Brain pericyte (primary cell): ENCODE data around the gene ALK.
"Not testable (repeated sequence)": the region's sequence is repeated elsewhere in the genome, so short reads cannot be mapped to it uniquely, and the experiment has no call there.

Source experiments
- DNase-seq: peaks from one replicate; pipeline ENCODE4 v3.0.0-alpha.2; 2012; ENCODE audit warnings: low read depth, low spot score

ALK gene

DNA sequence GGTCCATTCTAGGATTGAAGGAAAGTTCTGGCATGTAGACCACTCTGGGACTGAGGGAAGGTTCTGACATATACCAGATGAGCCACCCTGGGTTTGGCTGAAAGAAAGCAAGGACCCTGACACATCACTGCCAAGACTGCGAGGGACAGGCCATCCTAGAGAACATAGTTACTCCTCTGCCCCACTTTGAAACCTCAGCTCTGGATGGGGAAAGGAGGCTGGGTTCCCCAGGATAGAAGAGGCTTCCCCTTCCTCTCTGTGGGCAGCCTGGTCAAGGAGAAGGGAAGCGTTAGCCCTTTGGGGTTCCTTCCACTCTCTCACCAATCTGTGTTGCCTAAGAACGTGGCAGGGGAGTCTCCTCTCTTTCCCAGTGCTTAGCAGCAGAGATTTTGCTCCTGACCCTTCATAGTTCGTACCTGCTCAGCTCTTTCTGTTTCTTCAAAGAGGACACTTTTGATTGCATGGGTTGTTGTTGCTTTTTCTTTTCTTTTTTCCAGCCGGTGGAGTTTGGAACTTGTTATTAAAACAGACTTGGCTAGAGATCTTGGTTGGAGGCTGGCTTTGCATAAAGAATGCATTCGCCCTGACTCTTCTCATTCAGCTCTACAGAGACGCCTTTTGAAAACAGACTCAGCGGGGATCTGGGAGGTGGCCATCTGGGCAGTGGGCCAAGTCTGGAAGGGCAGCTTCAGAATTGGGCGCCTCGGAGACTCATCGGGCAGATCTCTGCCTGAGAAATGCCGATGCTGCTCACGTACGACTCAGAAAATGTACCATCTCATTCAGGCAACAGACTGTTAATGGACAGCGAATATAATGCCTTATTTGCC is 640.1 kb downstream of the ALK start:
- DNase-seq: peak; percentile 71

DNA sequence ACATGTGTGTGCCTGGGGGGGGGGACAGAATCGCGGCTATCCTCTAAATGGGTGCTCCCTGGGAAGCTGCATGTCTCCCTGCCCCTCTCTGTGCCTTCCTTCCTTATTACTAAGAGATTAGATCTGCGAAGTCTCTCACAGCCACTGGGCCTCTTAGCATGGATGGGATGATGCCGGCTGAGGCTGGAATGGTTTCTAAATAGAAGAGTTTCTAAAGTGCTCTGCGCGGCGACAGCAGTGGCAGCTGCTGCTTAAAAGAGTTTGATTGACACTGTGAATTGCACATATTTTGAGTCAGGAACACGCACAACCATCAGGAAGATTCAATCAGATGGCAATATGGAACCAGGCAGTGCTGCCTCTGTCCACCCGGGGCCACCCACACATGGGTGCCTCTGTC is 642.4 kb downstream of the ALK start:
- DNase-seq: no peak

DNA sequence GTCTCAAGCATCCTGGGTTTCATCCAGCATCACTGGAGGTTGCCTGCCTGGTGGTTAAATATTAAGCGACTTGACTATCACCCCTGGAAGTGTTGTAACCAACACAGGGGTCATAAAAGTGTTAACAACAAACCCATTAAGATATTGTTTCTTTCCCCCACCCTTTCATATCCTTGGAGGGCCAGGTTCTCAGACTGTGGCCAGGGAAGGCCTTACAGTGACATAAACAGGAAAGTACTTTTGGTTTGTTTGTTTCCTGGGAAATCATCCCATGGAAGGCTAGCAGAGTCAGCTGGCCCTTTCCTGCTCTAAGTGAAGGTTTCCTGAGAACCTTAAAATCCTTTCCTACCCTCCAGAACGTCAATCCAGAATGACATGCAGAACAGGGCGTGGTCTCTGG is 645.2 kb downstream of the ALK start:
- no peak for DNase-seq

GRCh38 chr2:29275186-29275585 is 646.2 kb downstream of the ALK start:
- DNase-seq: no peak

DNA sequence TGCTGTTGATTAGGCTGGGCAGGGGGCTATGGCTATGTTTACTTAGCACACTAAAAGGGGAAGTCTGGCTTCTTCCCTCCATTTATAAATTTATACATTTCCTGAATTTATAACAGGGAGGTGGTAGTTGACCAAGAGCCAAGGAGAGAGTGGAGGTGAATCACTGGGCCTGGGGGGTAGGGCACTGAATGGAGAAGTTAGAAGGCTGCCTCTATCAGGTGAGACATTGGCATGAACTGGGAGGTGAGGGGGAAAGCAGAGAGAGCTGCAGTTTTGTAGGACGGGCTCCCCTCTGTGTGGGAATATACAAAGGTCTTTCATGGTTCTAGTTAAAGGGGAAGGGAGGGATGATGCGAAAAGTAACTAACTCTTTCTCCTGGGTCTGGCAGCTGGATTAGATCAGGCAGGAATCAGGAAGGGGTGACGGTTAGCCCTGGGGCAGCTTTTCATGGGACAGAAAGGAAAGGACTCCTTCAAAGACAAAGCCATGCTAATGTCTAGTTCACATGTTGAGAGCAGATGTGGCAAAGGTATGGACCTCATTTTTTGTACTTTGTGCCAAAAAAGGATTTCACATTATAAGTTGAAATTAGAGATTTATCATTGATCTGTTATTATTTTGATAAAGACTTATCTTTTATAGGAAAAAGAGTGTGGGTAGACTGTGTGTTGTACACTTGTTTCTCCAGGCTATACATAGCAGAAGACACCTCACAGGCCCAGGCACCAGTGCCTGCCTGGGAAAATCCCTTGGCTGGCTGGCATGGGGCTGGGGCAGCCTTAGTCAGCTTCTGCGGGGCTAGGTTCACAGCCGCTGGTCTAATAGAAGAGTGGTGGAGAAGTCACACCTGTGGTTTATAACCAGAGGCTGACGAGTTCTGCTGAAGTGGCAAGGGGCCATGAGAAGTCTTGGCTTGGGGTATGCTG is 647.4 kb downstream of the ALK start:
- no peak for DNase-seq

DNA sequence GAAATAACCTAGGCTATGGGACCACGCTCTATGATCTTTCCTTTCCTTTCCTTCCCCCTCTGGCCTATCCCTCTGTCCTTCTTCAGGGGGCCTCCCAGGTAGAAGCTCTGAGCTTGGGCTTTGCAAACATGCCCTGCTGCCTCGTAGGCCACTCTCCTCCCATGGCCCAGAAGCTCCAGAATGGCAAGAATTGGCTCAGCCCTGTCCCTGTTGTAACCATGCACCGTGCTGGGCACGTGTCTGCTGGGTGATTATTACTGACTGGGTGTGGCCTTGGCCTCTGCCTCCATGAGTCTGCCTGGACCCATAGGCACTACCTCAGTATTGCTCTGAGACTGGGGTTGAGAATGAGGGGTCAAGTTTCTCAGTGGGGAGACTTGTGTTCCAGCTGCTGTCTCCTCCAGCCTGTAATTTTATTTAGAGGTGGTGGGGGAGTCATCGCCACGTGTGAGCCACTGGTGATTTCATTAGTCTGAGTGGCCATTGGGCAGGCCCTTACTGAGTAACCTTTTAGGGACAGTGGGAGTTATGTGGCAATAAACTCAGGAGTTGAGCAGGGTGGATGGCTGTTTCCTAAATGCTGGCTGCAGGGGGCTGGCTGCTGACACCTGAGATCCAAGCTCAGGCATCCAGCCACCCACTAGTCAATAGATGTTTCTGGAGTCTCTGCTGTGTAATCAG is 648.2 kb downstream of the ALK start:
- no peak for DNase-seq

DNA sequence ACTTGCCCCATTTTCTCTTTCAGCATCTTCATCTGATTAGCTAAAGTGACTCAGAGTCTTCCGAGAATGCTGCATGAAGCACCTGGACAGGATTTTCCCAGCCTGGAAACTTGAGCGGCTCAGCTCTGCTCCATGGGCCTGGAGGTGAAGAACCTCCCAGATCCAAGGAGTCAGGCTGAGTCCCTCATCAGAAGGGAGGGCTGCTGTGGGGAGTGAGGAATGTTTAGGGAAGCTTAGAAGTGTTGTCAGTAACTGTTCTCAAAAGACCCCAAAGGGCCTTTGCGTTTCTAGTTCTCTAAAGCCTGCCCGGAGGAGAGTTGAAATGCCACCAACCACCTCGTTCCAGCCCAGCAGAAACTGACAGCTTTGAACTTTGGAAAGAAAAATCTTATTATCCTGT is 649.1 kb downstream of the ALK start:
- DNase-seq: no peak

DNA sequence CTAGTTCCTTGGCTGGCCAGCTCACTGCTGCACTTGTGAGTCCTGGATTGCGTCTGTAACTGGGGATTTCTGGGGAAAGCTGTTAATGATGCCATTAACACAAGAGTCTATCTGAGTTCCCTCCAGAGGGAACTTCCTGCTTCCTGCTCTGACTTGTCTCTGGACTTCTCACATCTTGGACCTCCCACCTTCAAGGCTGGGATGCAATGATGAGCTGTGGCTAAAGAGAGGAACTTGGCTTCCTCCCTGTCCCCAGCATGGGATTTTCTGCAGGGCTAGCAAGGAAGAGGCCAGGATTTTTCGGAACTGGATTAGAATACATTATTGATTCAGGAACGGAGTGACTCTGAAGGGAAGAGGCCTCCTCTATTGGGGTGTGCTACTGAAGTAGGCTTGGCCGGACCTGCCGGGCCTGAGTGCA is 650.7 kb downstream of the ALK start:
- no peak for DNase-seq

GRCh38 chr2:29269765-29270109 is 651.6 kb downstream of the ALK start:
- no peak for DNase-seq

- no peak for DNase-seq
These were observed 652.2 kb downstream of the ALK start for GRCh38 chr2:29269095-29269764.

DNA sequence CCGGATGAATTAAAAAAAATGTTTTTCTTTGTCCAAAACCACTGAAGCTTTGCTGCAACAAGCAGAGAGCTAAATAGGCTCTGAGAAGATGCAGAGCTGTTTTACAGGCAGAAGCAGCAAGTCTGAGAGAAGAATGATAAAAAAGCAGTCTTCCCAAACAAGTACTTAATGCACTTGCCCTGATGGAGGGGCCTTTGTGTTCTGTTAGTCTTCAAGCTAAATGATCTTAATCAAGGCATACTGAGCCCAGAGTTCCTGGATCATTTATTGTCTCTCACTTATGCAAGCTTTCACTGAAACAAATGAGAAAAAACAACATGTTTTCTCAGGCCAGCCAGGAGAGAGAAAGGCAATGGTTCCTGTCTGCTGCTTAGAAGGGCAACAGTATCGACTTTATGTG is 653.7 kb downstream of the ALK start:
- DNase-seq: no peak

DNA sequence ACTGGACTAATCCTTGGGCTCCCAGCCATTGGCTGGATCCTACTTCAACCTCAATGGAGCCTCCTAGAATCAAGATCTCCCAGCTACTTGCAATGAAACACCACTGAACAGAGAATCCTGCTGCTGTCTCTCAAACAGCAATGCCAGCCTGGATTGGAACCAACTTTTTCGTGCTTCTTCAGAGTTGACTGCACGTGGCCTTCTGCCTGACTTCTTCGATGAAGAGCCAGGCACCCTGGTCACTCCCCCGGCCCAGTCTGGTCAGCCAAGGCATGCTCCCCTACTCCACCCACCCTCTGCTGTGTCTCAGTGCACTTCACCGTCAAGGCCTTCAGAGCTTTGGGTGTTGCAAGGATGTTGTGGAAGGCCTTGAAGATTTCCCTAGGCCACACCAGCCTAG is 657.5 kb downstream of the ALK start:
- no peak for DNase-seq

GRCh38 chr2:29262681-29263260 is 658.6 kb downstream of the ALK start:
- DNase-seq: no peak

DNA sequence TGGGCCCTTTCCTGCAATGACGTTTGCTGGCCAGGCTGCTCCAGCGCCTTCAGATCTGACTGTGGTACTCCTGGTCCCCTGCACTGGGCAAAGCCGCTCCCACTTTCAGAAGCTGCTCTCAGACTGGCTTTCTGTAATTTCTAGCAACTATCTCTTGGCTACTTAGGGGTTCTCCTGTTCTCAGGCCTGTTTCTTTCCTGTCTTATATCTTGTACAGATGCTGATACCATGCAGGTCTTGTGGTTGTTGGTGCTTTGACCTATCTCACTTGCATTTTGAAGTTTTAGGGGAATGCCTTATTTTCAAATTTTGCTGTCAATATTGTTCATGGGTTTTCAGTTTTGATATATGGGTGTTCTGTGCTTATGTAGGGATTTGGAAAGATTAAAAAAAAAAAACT is 660.4 kb downstream of the ALK start:
- DNase-seq: no peak

GRCh38 chr2:29260142-29260772 is 661.1 kb downstream of the ALK start:
- peak; percentile 37 for DNase-seq

DNA sequence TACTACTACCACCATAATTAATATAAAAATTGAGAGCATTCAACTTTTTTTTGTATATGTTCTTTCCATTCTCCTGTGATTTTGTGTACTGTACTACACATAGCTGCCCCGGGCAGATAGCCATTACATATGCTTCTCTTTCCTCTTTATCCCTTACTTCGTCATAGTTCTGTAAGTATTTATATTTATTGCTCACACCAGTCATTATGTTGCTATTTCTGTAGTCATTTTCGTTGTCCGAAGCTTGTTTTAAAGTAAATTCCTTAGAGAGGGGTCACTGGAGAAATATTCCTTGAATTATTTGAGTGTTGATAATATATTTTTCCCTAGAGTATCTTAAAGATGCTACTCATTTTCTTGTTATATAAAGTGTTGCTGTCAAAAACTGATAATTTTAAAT is 662.2 kb downstream of the ALK start:
- no peak for DNase-seq

GRCh38 chr2:29255004-29255403 is 666.4 kb downstream of the ALK start:
- no peak for DNase-seq

- not testable (repeated sequence) for DNase-seq
These were observed 667.7 kb downstream of the ALK start for GRCh38 chr2:29253495-29254275.

- no peak for DNase-seq
These were observed 668.4 kb downstream of the ALK start for GRCh38 chr2:29253026-29253425.

GRCh38 chr2:29251406-29251805 is 670.0 kb downstream of the ALK start:
- DNase-seq: no peak
